ENCODE results near the gene GOLGA8F.
"Not testable (repeated sequence)": the region's sequence is repeated elsewhere in the genome, so short reads cannot be mapped to it uniquely, and the experiment has no call there.

The GOLGA8F gene

GRCh38 chr15:28378364-28378763 lies at the start of gene GOLGA8F:
GOLGA8F (plus strand) TSS chr15:28378664; CDS start chr15:28378762, 98 bp downstream.
- not testable (repeated sequence) for DNase-seq (ENCODE audit: extremely low read depth, low read depth)

- DNase-seq (ENCODE audit: extremely low read depth, low read depth) = not testable (repeated sequence)
Observed at GRCh38 chr15:28357984-28358383, 20.5 kb upstream of the GOLGA8F start, which contains the start of gene GOLGA6L24. GOLGA6L24 (minus strand) TSS chr15:28358084; CDS start chr15:28358023, 61 bp downstream.

GRCh38 chr15:28365502-28365901 lies 13.0 kb upstream of the GOLGA8F start:
- not testable (repeated sequence) for DNase-seq (ENCODE audit: extremely low read depth, low read depth)

DNA sequence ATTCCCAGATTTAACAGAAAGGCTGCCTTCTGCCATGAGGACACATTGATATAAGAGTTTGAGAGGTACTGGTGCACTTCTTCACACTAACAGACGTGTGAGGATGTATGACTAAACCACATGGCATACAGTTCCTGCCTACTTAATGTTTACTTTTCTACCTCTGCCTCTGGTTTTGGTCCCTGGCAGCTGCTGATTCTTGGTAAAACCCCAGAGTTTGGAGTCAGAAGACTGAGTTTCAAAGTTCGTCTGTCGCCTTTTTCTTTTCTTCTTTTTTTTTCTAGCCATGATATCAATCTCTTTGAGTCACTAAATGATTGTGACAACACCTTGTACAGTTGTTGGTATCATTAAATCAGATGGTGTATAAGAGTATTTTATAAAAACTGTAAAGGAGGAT lies 1.6 kb downstream of the GOLGA8F start:
- not testable (repeated sequence) for DNase-seq (ENCODE audit: extremely low read depth, low read depth)

GRCh38 chr15:28396022-28396421 lies 17.6 kb downstream of the GOLGA8F start:
- DNase-seq (ENCODE audit: extremely low read depth, low read depth) = not testable (repeated sequence)

DNA sequence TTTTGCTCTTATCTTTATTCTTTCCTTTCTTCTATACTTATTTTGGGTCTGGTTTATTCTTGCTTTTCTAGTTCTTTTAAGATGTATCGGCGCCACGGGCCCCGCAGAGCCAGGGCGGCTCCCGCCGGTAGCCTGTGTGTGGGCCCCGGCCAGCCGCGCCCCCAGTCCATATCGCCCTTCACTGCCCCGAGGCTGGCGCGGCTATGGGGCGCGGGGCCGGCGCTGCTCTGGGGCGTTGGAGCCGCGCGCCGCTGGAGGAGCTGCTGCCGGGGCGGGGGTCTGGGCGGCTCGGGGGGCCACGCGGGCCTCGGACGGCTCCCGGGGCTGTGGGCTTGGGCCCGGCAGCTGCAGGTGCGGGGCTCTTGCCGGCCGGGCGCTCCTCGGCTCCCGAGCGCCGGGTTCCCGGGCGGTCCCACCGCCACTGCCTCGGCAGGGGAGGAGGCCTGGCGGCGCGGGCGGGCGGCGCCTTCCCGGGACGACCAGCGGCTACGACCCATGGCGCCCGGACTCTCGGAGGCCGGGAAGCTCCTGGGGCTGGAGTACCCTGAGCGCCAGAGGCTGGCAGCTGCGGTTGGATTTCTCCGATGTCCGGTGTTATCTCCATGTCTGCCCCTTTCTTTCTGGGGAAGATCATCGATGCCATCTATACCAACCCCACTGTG lies 24.4 kb downstream of the GOLGA8F start:
- DNase-seq (ENCODE audit: extremely low read depth, low read depth) = not testable (repeated sequence)

GRCh38 chr15:28420470-28420869 lies 42.0 kb downstream of the GOLGA8F start:
- DNase-seq (ENCODE audit: extremely low read depth, low read depth) = not testable (repeated sequence)

DNA sequence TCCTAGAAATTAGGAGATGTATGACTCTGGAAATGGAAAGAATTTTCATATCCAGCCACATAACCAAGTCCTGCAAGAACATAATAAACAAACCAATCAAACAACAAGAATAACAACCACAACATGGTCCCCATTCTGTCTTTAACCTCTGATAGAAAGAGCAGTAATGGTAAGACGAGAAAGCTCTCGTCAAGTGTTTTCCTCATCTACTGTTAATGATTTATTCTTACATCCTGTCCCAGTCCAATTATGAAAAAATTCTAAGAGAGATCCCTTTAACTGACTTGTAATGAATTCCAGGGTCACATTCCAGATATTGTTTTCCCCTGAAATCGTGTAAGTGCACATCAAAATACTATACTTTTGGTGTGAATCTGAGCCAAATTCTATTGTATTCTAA lies 57.1 kb downstream of the GOLGA8F start:
- DNase-seq (ENCODE audit: extremely low read depth, low read depth) = not testable (repeated sequence)
